AG09309 (cell line): ENCODE results near the gene EEF1A1.
"Not testable (repeated sequence)": the region's sequence is repeated elsewhere in the genome, so short reads cannot be mapped to it uniquely, and the experiment has no call there.

ENCODE experiments used
- DNase-seq: peaks from one replicate; pipeline ENCODE4 v3.0.0-alpha.2; 2010; ENCODE audit warnings: low read depth
- H3K4me3 ChIP-seq: 2 replicates; pipeline ENCODE4 v1.5.1; 2011; ENCODE audit warnings: mild to moderate bottlenecking, low read depth, low read length, moderate library complexity; ENCODE audit not compliant: control insufficient read depth
- CTCF ChIP-seq: IDR thresholded peaks from 2 replicates; pipeline ENCODE4 v1.5.1; 2011; ENCODE audit warnings: mild to moderate bottlenecking, low read depth, low read length, inconsistent platforms; ENCODE audit not compliant: insufficient read depth, control insufficient read depth; ENCODE audit errors: missing control alignments

Gene EEF1A1

GRCh38 chr6:73548458-73549446, 27.9 kb upstream of the EEF1A1 start:
- no peak for DNase-seq
- TF ChIP-seq CTCF = no peak

GRCh38 chr6:73547036-73547435, 26.2 kb upstream of the EEF1A1 start:
- no peak overlapping the region for H3K4me3 ChIP-seq
- DNase-seq = no peak
- no peak for TF ChIP-seq CTCF

More at GRCh38 chr6:73548458-73549446, 27.9 kb upstream of the EEF1A1 start:
- no peak overlapping the region for H3K4me3 ChIP-seq

DNA sequence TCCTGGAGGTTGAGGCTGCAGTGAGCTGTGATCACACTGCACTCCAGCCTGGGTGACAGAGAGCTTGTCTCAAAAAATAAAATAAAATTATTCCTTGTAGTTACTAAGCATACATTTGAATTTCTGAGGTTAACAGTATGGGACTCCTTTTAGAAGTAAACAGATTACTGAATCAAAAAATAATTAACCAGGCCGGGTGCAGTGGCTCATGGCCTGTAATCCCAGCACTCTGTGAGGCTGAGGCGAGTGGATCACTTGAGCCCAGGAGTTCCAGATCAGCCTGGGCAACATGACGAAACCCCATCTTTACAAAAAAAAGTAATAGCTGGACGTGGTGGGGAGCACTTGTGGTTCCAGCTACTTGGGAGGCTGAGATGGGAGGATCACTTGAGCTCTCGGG, 22.1 kb upstream of the EEF1A1 start:
- no peak for DNase-seq
- H3K4me3 ChIP-seq = no peak overlapping the region
- no peak for TF ChIP-seq CTCF

DNA sequence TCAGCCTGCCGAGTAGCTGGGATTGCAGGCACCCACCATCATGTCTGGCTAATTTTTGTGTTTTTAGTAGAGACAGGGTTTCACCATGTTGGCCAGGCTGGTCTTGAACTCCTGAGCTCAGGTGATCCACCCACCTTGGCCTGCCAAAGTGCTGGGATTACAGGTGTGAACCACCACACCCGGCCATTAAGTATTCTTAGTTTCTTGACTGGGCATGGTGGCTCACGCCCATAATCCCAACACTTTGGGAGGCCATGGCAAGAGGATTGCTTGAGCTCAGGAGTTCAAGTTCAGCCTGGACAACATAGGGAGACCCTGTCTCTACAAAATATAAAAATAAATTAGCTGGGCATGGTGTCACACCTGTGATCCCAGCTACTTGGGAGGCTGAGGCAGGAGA, 21.6 kb upstream of the EEF1A1 start:
- H3K4me3 ChIP-seq, DNase-seq: not testable (repeated sequence)

DNA sequence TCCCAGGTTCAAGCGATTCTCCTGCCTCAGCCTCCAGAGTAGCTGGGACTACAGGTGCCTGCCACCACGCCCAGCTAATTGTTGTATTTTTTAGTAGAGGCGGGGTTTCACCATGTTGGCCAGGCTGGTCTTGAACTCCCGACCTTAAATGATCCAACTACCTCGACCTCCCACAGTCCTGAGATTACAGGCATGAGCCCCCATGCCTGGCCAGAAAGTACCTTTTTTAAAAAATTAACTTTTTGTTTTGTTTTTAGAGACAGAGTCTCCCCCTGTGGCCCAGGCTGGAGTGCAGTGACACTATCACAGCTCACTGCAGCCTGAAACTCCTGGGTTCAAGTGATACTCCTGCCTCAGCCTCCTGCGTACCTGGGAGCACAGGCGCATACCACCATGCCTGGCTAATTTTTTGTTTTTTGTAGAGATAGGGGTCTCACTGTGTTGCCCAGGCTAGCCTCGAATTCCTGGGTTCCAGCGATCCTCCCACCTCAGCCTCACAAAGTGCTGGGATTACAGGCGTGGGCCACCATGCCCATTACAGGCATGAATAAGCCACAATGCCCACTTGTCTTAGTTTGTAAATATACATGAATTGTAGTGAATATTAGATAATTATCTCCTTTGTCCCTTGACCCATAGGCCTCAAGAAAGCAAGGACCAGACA, 17.4 kb upstream of the EEF1A1 start:
- no peak for TF ChIP-seq CTCF
- no peak overlapping the region for H3K4me3 ChIP-seq
- DNase-seq = no peak

DNA sequence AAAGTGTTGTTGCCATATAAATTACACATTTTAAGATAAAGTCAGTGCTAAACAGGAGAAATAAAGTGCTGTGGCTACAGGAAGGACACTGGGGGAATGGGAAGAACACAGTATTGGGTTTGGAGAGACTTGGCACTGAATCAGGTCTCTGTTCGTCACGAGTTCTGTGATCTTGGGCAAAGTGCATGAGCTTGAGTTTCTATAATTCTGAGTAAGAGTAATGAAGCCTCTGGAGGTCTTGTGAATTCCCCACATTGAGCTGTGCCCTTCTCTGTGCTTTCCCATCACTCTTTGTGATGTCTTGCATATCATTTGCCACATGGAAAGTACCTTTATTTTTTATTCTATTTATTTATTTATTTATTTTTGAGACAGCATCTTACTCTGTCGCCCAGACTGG, 16.8 kb upstream of the EEF1A1 start:
- no peak for TF ChIP-seq CTCF
- H3K4me3 ChIP-seq = no peak overlapping the region
- no peak for DNase-seq

DNA sequence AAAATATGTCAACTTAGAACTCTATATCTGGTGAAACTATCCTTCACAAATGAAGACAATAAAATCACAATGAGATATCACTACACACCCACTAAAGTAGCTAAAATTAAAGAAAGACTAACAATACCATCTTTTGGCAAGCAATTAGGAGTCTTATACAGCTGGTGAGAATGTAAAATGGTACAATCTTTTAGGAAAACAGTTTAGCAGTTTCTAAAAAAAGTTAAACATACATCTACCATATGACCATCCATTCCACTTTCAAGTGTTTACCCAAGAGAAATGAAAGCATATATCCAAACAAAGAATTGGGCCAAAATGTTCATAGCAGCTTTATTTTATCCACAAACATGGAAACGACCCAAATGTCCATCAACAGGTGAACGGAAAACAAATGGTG, 13.8 kb upstream of the EEF1A1 start:
- no peak overlapping the region for H3K4me3 ChIP-seq

More for the DNA sequence above, 13.8 kb upstream of the EEF1A1 start:
- no peak for TF ChIP-seq CTCF
- DNase-seq = no peak
